ENCODE results near the gene RAB11A.

DNA sequence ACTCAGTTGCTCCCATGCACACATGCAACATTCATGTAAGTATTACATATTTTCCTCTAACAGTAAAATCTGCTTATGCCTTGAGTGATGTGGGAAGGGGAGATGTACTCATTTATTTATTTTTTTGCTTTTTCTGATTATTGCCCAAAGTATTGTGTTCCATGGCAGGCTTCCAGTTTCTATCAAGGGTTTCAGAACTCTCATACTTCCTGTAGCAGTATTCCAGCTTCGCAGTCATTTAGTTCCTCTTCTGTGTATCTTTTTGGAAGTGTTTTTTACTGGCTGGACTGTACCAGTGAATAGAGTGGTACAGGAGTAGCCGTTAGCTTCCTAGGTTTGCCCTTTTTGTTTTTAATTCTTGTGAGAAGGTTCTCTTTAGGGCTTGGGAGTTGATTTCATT, 26.9 kb downstream of the RAB11A start:
- TF ChIP-seq GATA3 (IDR thresholded peaks at IDR 0.05; ENCODE audit: low read depth, low read length) (no peak), GATA2 (IDR thresholded peaks at IDR 0.05; ENCODE audit: low read depth, low read length) (no peak)

Data from SH-SY5Y (cell line).